ENCODE measurements around the gene DEPDC7. TPM values are rescaled to one million over a fixed set of nuclear protein-coding genes. Genes with fewer than 3 reads are reported as not detected.
"Not testable (repeated sequence)": the region's sequence is repeated elsewhere in the genome, so short reads cannot be mapped to it uniquely, and the experiment has no call there.

Gene DEPDC7
- total and polyA plus RNA-seq, 9 of the 15 experiments (the other 6 are each of a cell fraction or from before 2014, with no cell fraction given): 5.4 to 19.9 (median 12.0) TPM

DNA sequence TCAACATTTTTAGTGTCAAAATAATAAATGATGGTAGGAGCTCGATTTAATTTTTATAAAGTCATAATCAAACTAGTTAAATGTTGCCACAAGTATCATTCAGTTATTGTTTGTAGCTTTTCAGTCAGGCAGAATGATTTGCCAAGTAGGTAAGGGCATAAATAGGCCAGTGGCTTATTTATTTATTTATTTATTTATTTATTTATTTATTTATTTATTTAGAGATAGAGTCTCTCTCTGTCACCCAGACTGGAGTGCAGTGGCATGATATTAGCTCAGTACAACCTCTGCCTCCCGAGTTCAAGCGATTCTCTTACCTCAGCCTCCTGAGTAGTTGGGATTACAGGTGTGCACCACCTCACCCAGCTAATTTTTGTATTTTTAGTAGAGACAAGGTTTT lies 43.4 kb upstream of the DEPDC7 start:
- H3K27ac ChIP-seq (ENCODE audit: extremely low read depth, low read depth, low read length); FAIRE-seq; DNase-seq (ENCODE audit: extremely low read depth in 1 of 4, low spot score in 3 of 4); H3K4me2 ChIP-seq (ENCODE audit: insufficient read depth, low read length); H3K4me1 ChIP-seq (replicated peaks in 1 of 2; ENCODE audit: control insufficient read depth in 2 of 2, insufficient read depth in 2 of 2, low read length in 2 of 2); intact Hi-C loops (cut with micrococcal nuclease); ATAC-seq; H3K9me1 ChIP-seq (ENCODE audit: control insufficient read depth, insufficient read depth, low read length); H2AFZ ChIP-seq (ENCODE audit: low read depth, low read length); H3K79me2 ChIP-seq (ENCODE audit: control insufficient read depth, insufficient read depth, low read length); CTCF ChIA-PET (ENCODE audit: low intra/inter-chr PET ratio); H3K9me3 ChIP-seq (replicated peaks; ENCODE audit: control insufficient read depth, insufficient read depth, low read depth, low read length); H4K20me1 ChIP-seq (replicated peaks; ENCODE audit: control insufficient read depth, insufficient read depth, low read length); H3K27me3 ChIP-seq (ENCODE audit: control insufficient read depth in 2 of 2, insufficient read depth in 2 of 2, low read length in 2 of 2); BruUV-seq (replicated peaks); H3K4me3 ChIP-seq; H3K9ac ChIP-seq (ENCODE audit: insufficient read depth in 1 of 2, low read depth in 2 of 2, low read length in 2 of 2): not testable (repeated sequence)
- in situ Hi-C loops (cut with MboI): loop anchor here (25.0 kb wide), 1 partner anchor 365 kb away; no protein-coding TSS in a partner anchor
- WGBS (ENCODE audit: insufficient coverage, low coverage, missing lambda C conversion rate): 98% methylated on average over 3 of the region's 3 CpGs
- POLR2A ChIA-PET: interaction anchor here (1.2 kb wide), 1 partner anchor 10 kb away, joined by 3 read pairs; no protein-coding TSS in a partner anchor
- peaks cover 76% of the 10 kb centered on the region for H3K36me3 ChIP-seq (ENCODE audit: control insufficient read depth, insufficient read depth, low read length)

DNA sequence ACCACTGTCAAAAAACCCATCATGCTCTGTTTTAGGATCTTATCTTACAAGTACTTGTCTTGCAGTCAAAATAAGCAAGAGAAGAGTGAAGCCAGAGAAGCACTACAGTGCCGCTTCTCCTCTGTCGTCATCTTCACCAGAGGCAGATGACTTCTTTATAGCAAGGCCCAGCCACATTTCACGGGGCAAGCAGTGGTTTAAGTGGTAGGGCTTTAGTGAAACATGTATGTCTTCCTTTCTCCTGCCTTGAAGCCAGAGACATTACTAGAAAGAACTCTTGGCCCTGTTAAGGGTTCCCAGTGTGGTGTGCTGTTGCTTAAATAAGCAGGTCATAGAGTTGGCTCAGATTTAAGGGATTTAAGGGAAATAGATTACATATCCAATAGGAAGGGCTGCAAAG lies 42.9 kb upstream of the DEPDC7 start:
- H3K9me1 ChIP-seq (ENCODE audit: control insufficient read depth, insufficient read depth, low read length): no peaks in the 10 kb centered on the region
- no peak overlapping the region for H3K4me2 ChIP-seq (ENCODE audit: insufficient read depth, low read length)
- intact Hi-C loops (cut with micrococcal nuclease) (no loop called here), in situ Hi-C loops (cut with MboI) (loop anchor here (25.0 kb wide), 1 partner anchor 365 kb away; no protein-coding TSS in a partner anchor)
- H3K9ac ChIP-seq (ENCODE audit: insufficient read depth in 1 of 2, low read depth in 2 of 2, low read length in 2 of 2): no peak overlapping the region
- ChIA-PET CTCF (ENCODE audit: low intra/inter-chr PET ratio) (no interaction called here), POLR2A (no interaction called here)
- H3K36me3 ChIP-seq (ENCODE audit: control insufficient read depth, insufficient read depth, low read length): peaks cover 77% of the 10 kb centered on the region
- H3K4me3 ChIP-seq: no peak overlapping the region
- H3K4me1 ChIP-seq (replicated peaks in 1 of 2; ENCODE audit: control insufficient read depth in 2 of 2, insufficient read depth in 2 of 2, low read length in 2 of 2): no peaks in the 10 kb centered on the region
- 94% methylated on average over 3 of the region's 3 CpGs for WGBS (ENCODE audit: insufficient coverage, low coverage, missing lambda C conversion rate)
- H2AFZ ChIP-seq (ENCODE audit: low read depth, low read length): no peak overlapping the region
- no peaks in the 10 kb centered on the region for H3K27me3 ChIP-seq (ENCODE audit: control insufficient read depth in 2 of 2, insufficient read depth in 2 of 2, low read length in 2 of 2)
- FAIRE-seq: no peak
- no peak for TF ChIP-seq FOXA1 (IDR thresholded peaks at IDR 0.05; ENCODE audit: borderline replicate concordance)
- no peak for TF ChIP-seq TAF1 (IDR thresholded peaks at IDR 0.05; ENCODE audit: control insufficient read depth, extremely low read depth, insufficient read depth, low read length, severe bottlenecking)
- no peak for TF ChIP-seq CCAR2 (IDR thresholded peaks at IDR 0.05; ENCODE audit: low read depth, low read length)
- no peak for DNase-seq (ENCODE audit: extremely low read depth in 1 of 4, low spot score in 3 of 4)
- no peak overlapping the region for H3K27ac ChIP-seq (ENCODE audit: extremely low read depth, low read depth, low read length)
- no peaks in the 10 kb centered on the region for H4K20me1 ChIP-seq (replicated peaks; ENCODE audit: control insufficient read depth, insufficient read depth, low read length)
- BruUV-seq (replicated peaks): no TSS peak
- H3K9me3 ChIP-seq (replicated peaks; ENCODE audit: control insufficient read depth, insufficient read depth, low read depth, low read length): no peaks in the 10 kb centered on the region
- ATAC-seq: no peak
- no peaks in the 10 kb centered on the region for H3K79me2 ChIP-seq (ENCODE audit: control insufficient read depth, insufficient read depth, low read length)
